GM12874 (cell line): ENCODE results near the gene MYO15B.

Source experiments
- CTCF ChIP-seq: IDR thresholded peaks from 2 replicates; pipeline ENCODE4 v1.5.1; 2011; ENCODE audit warnings: low read depth, mild to moderate bottlenecking, control low read depth, low read length, moderate library complexity; ENCODE audit not compliant: insufficient read depth

Gene MYO15B

GRCh38 chr17:75587675-75588595, at the start of gene MYO15B:
Gene MYO15B (plus strand): TSS chr17:75587800. CDS start chr17:75588058, 258 bp downstream.
- peak; percentile 28 for TF ChIP-seq CTCF

GRCh38 chr17:75539967-75540729, 47.5 kb upstream of the MYO15B start:
- TF ChIP-seq CTCF: no peak

- no peak for TF ChIP-seq CTCF
Observed at GRCh38 chr17:75540923-75541503, 46.6 kb upstream of the MYO15B start.

GRCh38 chr17:75542229-75542628, 45.4 kb upstream of the MYO15B start:
- TF ChIP-seq CTCF: no peak

GRCh38 chr17:75542728-75543336, 44.8 kb upstream of the MYO15B start:
- no peak for TF ChIP-seq CTCF

GRCh38 chr17:75544250-75544649, 43.4 kb upstream of the MYO15B start:
- no peak for TF ChIP-seq CTCF

- no peak for TF ChIP-seq CTCF
Observed at GRCh38 chr17:75546181-75546580, 41.4 kb upstream of the MYO15B start.
